HFFc6 (cell line): Measurements from ENCODE around the gene ZDHHC19. TPM values are rescaled to one million over a fixed set of nuclear protein-coding genes. Genes with fewer than 3 reads are reported as not detected.

Experiments used
- DNase-seq: peaks from one replicate; pipeline ENCODE4 v3.0.0-alpha.2; 2018
- H3K27ac Mint-ChIP-seq: 2 replicates; pipeline ENCODE4 v1.8.0; 2020; ENCODE audit warnings: mild to moderate bottlenecking, mixed read lengths
- H3K27me3 Mint-ChIP-seq: 2 replicates; pipeline ENCODE4 v1.8.0; 2021; ENCODE audit warnings: mild to moderate bottlenecking, moderate library complexity, mixed read lengths; ENCODE audit not compliant: insufficient read depth
- H3K36me3 Mint-ChIP-seq: 2 replicates; pipeline ENCODE4 v1.8.0; 2021; ENCODE audit warnings: low read depth, mixed read lengths
- H3K4me1 Mint-ChIP-seq: 2 replicates; pipeline ENCODE4 v1.8.0; 2020; ENCODE audit warnings: low read depth, mixed read lengths
- H3K4me3 Mint-ChIP-seq: 2 replicates; pipeline ENCODE4 v1.8.0; 2020; ENCODE audit warnings: mild to moderate bottlenecking, moderate library complexity, mixed read lengths
- H3K9me3 Mint-ChIP-seq: 2 replicates; pipeline ENCODE4 v1.8.0; 2020; ENCODE audit warnings: mild to moderate bottlenecking, mixed read lengths
- long read RNA-seq: library from polyadenylated mRNA; unstranded; transcript quantifications from one replicate; pipeline ENCODE4 v2.0.0, GENCODE V29; 2019
- total RNA-seq, 6 experiments: library from RNA; stranded (reverse); fragmentation: NEBNext Ultra II Directional; extraction: Animal tissue kit (Norgen Biotek cat#: 25700); gene quantifications; 2 replicates in 1 of 6; 3 replicates in 5 of 6; pipeline ENCODE4 v1.2.3, GENCODE V29; 2021
- TF ChIP-seq, protein P1 (sequence below): fragments of 200-600 bp; sonication (generic); IDR thresholded peaks from 2 replicates; pipeline ENCODE4 v1.5.0; 2021; ENCODE audit warnings: antibody characterized with exemption, mild to moderate bottlenecking

Gene ZDHHC19, protein sequence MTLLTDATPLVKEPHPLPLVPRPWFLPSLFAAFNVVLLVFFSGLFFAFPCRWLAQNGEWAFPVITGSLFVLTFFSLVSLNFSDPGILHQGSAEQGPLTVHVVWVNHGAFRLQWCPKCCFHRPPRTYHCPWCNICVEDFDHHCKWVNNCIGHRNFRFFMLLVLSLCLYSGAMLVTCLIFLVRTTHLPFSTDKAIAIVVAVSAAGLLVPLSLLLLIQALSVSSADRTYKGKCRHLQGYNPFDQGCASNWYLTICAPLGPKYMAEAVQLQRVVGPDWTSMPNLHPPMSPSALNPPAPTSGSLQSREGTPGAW
- not detected for total RNA-seq
- long read RNA-seq, result 0 reads

DNA sequence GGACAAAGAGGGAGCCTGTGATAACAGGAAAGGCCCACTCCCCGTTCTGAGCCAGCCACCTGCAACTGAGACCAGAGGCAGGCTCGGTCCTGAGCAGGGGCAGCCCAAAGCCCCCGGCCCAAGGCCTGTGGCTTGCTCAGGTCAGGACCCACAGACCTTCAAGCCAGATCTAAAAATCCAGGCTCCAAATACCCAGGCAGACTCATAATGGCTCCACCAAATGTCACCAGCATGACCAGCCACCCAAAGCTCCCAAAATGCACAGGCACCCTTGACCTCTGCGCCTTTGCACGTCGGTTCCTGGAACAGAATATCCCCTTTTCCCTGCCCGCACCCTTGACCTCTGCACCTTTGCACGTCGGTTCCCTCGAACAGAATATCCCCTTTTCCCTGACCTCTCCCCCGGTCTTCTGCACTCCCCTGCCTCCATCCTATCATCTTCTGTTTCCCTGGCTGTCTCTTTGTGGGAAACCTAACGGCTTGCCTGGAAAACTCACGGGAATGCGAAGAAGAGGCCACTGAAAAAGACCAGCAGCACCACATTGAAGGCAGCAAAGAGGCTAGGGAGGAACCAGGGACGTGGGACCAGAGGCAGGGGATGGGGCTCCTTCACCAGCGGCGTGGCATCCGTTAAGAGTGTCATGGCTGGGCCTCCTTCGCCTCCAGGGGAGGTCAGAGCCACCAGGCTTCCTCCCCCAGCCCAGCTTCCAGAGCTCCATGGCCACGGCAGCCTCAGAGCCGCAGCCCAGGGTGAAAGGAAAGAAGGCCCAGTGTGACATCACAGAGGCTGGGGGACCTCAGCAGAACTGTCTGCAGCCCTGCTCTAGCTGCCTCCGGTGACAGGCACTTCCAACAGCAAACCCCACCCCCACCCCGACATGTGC is at the start of gene ZDHHC19:
TSS of gene ZDHHC19 (minus strand) at position 728 of the 884 bp plus-strand sequence. CDS start at position 643, 85 bp downstream.
- no peak for DNase-seq
- Mint-ChIP-seq H3K27ac (no peak within 1 kb of the TSS), H3K9me3 (no peaks in the 10 kb centered on the region), H3K27me3 (peaks cover 32% of the 10 kb centered on the region), H3K4me3 (no peak within 1 kb of the TSS), H3K36me3 (no peaks in the 10 kb centered on the region), H3K4me1 (no peaks in the 10 kb centered on the region)
- TF ChIP-seq, protein P1, sequence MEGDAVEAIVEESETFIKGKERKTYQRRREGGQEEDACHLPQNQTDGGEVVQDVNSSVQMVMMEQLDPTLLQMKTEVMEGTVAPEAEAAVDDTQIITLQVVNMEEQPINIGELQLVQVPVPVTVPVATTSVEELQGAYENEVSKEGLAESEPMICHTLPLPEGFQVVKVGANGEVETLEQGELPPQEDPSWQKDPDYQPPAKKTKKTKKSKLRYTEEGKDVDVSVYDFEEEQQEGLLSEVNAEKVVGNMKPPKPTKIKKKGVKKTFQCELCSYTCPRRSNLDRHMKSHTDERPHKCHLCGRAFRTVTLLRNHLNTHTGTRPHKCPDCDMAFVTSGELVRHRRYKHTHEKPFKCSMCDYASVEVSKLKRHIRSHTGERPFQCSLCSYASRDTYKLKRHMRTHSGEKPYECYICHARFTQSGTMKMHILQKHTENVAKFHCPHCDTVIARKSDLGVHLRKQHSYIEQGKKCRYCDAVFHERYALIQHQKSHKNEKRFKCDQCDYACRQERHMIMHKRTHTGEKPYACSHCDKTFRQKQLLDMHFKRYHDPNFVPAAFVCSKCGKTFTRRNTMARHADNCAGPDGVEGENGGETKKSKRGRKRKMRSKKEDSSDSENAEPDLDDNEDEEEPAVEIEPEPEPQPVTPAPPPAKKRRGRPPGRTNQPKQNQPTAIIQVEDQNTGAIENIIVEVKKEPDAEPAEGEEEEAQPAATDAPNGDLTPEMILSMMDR, result no peak

DNA sequence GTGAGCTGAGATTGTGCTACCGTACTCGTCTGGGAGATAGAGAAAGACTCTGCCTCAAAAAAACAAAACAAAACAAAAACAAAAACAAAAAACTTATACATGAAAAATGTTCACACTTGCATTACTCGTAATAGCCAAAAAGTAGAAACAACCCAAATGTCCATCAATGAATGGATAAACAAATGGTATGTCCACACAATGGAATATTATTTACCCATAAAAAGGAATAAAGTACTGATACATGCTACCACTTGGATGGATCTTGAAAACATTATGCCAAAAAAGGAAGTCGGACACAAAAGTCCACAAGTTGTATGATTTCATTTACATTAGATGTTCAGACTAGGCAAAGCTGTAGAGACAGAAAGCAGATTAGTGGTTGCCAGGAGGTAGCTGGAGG is 49.6 kb upstream of the ZDHHC19 start:
- H3K9me3 Mint-ChIP-seq, result no peaks in the 10 kb centered on the region
- peaks cover 11% of the 10 kb centered on the region for H3K4me1 Mint-ChIP-seq
- peaks cover 20% of the 10 kb centered on the region for H3K36me3 Mint-ChIP-seq
- no peak overlapping the region for H3K4me3 Mint-ChIP-seq
- DNase-seq, result no peak
- TF ChIP-seq, protein P1, result no peak
- no peak overlapping the region for H3K27ac Mint-ChIP-seq
- H3K27me3 Mint-ChIP-seq, result no peaks in the 10 kb centered on the region

DNA sequence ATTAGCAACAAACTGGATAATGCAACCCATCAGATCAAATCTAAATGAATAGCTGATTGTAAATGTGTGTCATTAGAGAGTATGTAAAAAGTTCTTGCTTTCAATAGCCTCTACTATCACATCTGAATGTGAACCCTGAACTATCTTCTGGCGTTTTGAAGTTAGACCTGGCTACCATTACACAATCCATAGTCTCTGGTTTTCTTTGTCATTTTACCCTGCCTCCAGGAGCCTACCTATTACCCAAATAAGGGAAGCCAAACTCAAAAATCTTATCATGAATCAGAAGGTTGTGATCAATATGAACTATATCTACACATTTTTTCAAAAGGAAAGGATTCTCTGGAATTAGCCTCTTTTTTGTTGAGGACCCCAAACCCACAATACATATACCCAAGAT is 44.6 kb upstream of the ZDHHC19 start:
- Mint-ChIP-seq H3K27me3 (no peaks in the 10 kb centered on the region), H3K27ac (no peak overlapping the region), H3K9me3 (no peaks in the 10 kb centered on the region), H3K4me1 (no peaks in the 10 kb centered on the region), H3K4me3 (no peak overlapping the region), H3K36me3 (peaks cover 6% of the 10 kb centered on the region)
- DNase-seq, result no peak
- TF ChIP-seq, protein P1, result no peak

DNA sequence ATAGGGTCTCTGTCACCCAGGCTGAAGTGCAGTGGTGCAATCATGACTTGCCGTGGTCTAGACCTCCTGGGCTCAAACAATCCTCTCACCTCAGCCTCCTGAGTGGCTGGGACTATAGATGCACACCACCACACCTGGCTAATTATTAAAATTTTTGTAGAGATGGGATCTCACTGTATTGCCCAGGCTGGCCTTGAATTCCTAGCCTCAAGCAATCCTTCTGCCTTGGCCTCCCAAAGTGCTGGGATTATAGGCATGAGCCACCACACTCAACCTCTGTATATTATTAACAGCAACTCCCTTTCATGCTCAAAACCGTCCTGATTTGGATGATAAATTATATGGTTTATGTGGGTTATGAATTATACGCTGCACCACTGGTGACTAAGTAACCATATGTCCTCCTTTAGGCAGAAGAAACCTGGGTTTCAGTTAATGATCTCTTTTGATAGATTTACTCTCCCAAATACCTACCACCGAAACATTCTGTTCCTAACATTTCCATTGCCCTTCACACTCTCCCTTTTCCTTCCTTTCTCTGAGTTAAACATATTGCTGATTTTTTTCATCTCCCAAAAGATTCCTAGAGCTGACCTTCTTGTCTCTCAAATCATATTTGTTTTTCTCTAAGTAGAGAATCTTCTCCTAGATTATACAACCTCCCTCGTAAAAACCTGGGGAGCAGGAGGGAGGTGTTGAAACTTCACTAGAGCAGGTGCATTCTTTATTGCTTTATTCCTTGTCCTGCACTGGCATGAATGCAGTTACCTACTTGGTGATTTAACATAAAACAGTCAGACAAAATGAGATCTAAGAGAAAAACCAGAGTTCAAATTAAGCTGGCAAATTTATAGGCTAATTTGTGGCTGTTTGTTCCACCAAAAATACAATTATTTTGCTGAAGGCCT is 43.4 kb upstream of the ZDHHC19 start:
- Mint-ChIP-seq H3K36me3 (peaks cover 4% of the 10 kb centered on the region), H3K27ac (no peak overlapping the region), H3K4me3 (no peak overlapping the region), H3K4me1 (no peaks in the 10 kb centered on the region), H3K27me3 (no peaks in the 10 kb centered on the region), H3K9me3 (no peaks in the 10 kb centered on the region)
- DNase-seq, result no peak
- TF ChIP-seq, protein P1, result no peak

DNA sequence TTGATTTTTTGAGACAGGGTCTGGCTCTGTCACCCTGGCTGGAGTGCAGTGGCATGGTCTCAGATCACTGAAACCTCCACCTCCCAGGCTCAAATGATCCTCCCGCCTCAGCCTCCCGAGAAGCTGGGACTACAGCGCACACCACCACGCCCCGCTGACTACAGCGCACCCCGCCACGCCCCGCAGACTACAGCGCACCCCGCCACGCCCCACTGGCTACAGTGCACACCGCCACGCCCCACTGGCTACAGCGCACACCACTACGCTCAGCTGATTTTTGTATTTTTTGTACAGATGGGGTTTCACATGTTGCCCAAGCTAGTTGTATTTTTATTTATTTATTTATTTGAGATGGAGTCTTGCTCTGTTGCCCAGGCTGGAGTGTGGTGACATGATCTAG is 40.7 kb upstream of the ZDHHC19 start:
- TF ChIP-seq, protein P1, result no peak
- H3K36me3 Mint-ChIP-seq, result peaks cover 10% of the 10 kb centered on the region
- no peak overlapping the region for H3K27ac Mint-ChIP-seq
- H3K9me3 Mint-ChIP-seq, result no peaks in the 10 kb centered on the region
- peaks cover 6% of the 10 kb centered on the region; the same call in 1 of the 2 replicates for H3K4me1 Mint-ChIP-seq
- H3K4me3 Mint-ChIP-seq, result no peak overlapping the region
- no peak for DNase-seq
- H3K27me3 Mint-ChIP-seq, result no peaks in the 10 kb centered on the region
